Tibial nerve (tissue), 3 donors: ENCODE data around the gene TECPR2.

Source experiments
- POLR2A ChIP-seq, 2 donors: fragments of 450-650 bp; IDR thresholded peaks; one replicate each; pipeline ENCODE4 v1.6.1; 2017; ENCODE audit warnings: antibody characterized with exemption in 2 of 2, mild to moderate bottlenecking in 2 of 2, moderate library complexity in 2 of 2
- TF ChIP-seq, protein P1 (sequence below), 5 experiments: fragments of 200-600 bp in 3 of 5; fragments of 450-650 bp in 2 of 5; sonication (generic) in 3 of 5; IDR thresholded peaks; one replicate each; pipeline ENCODE4 v1.5.1; 2016 to 2019; ENCODE audit warnings: antibody characterized with exemption in 5 of 5, mild to moderate bottlenecking in 3 of 5, moderate library complexity in 2 of 5

DNA sequence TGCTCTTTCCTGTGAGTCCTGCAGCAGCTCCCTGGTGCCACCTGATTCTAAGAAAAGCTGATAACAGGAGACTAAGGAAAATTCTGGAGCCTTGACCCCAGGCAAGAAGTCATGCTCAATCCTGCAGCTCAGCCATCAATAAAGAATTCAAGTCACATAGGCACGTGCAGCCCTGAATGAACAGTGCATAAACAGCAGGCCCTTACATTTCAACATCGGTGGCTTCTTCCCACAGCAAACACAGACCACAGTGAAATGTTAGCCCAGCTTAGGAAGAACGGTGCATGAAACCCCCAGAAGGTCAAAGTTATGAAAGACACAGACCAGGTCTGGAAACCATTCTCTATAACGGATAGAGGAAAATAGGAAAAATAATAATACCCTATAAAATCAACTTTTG lies 10.5 kb upstream of the TECPR2 start:
- TF ChIP-seq, protein P1, sequence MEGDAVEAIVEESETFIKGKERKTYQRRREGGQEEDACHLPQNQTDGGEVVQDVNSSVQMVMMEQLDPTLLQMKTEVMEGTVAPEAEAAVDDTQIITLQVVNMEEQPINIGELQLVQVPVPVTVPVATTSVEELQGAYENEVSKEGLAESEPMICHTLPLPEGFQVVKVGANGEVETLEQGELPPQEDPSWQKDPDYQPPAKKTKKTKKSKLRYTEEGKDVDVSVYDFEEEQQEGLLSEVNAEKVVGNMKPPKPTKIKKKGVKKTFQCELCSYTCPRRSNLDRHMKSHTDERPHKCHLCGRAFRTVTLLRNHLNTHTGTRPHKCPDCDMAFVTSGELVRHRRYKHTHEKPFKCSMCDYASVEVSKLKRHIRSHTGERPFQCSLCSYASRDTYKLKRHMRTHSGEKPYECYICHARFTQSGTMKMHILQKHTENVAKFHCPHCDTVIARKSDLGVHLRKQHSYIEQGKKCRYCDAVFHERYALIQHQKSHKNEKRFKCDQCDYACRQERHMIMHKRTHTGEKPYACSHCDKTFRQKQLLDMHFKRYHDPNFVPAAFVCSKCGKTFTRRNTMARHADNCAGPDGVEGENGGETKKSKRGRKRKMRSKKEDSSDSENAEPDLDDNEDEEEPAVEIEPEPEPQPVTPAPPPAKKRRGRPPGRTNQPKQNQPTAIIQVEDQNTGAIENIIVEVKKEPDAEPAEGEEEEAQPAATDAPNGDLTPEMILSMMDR (IDR thresholded peaks at IDR 0.05) = no peak
- TF ChIP-seq POLR2A (IDR thresholded peaks at IDR 0.05) = no peak
